Breast epithelium (tissue), 3 donors: ENCODE results near the gene PPP3R2.

ENCODE experiments used
- POLR2A ChIP-seq: fragments of 450-650 bp; IDR thresholded peaks from one replicate; pipeline ENCODE4 v1.6.1; 2016; ENCODE audit warnings: antibody characterized with exemption, mild to moderate bottlenecking, moderate library complexity
- POLR2AphosphoS5 ChIP-seq, 3 donors: sonication (generic); formaldehyde crosslinking; IDR thresholded peaks; one replicate each; pipeline ENCODE4 v1.6.1; 2017; ENCODE audit warnings: antibody characterized with exemption in 3 of 3
- TF ChIP-seq, protein P1 (sequence below), 3 donors: fragments of 450-650 bp; IDR thresholded peaks; one replicate each; pipeline ENCODE4 v1.5.1; 2016 to 2017; ENCODE audit warnings: antibody characterized with exemption in 3 of 3, mild to moderate bottlenecking in 3 of 3, moderate library complexity in 3 of 3

DNA sequence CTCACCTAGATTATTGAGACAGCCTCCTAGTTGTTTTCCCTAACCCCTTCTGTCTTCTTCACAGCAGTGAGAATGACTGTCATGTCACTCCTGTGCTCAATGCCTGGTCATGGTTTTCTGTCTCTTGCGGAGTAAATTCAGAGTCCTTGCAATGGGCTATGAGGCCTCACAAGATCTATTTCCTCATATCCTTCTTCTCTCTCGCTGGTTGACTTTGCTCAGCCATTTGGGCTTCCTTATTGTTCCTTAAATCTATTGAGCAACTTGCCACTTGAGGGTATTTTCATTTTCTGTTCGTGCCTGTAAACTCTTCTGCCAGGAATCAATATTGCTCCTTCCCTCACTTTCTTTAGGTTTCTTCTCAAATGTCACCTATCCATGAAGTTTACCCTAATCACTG lies 9.0 kb downstream of the PPP3R2 start:
- TF ChIP-seq, protein P1, sequence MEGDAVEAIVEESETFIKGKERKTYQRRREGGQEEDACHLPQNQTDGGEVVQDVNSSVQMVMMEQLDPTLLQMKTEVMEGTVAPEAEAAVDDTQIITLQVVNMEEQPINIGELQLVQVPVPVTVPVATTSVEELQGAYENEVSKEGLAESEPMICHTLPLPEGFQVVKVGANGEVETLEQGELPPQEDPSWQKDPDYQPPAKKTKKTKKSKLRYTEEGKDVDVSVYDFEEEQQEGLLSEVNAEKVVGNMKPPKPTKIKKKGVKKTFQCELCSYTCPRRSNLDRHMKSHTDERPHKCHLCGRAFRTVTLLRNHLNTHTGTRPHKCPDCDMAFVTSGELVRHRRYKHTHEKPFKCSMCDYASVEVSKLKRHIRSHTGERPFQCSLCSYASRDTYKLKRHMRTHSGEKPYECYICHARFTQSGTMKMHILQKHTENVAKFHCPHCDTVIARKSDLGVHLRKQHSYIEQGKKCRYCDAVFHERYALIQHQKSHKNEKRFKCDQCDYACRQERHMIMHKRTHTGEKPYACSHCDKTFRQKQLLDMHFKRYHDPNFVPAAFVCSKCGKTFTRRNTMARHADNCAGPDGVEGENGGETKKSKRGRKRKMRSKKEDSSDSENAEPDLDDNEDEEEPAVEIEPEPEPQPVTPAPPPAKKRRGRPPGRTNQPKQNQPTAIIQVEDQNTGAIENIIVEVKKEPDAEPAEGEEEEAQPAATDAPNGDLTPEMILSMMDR (IDR thresholded peaks at IDR 0.05) = no peak
- TF ChIP-seq POLR2AphosphoS5 (IDR thresholded peaks at IDR 0.05) (no peak), POLR2A (no peak)
